Stimulated activated CD8-positive, alpha-beta memory T cell treated with anti-CD3 and anti-CD28 coated beads, Interleukin-7, amount 100 ng/mL, for 4 hours (primary cell): Measurements from ENCODE around the gene ICA1.

Experiments
- DNase-seq, 2 donors: peaks; one replicate each; pipeline ENCODE4 v3.0.0-alpha.2; 2020; ENCODE audit warnings: low read depth in 2 of 2

The ICA1 gene

DNA sequence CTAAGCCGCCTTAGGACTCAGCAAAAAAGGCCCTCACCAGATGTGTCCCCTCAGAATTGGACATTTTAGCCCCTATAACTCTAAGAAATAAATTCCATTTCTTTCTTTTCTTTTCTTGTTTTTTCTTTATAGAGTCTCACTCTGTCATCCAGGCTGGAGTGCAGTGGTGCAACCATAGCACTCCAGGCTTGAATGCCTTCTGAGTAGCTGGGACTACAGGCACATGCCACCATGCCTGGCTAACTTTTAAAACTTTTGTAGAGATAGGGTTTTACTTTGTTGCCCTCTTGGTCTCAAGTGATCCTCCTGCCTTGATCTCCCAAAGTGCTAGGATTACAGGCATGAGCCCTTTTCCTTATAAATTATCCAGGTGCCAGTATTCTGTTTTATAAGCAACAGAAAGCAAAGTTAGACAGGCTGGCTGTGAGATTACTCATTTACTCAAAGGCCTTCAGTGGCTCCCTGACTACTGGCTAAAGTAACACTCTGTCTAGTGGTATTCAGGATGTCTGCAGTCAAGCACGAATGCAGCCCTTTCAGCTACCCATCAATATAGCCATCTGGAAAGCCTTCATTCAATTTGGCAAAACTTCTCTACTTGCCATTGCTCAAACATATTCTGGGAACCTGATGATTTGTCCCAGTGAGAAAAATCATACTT is 128.6 kb downstream of the ICA1 start:
- DNase-seq, result no peak

DNA sequence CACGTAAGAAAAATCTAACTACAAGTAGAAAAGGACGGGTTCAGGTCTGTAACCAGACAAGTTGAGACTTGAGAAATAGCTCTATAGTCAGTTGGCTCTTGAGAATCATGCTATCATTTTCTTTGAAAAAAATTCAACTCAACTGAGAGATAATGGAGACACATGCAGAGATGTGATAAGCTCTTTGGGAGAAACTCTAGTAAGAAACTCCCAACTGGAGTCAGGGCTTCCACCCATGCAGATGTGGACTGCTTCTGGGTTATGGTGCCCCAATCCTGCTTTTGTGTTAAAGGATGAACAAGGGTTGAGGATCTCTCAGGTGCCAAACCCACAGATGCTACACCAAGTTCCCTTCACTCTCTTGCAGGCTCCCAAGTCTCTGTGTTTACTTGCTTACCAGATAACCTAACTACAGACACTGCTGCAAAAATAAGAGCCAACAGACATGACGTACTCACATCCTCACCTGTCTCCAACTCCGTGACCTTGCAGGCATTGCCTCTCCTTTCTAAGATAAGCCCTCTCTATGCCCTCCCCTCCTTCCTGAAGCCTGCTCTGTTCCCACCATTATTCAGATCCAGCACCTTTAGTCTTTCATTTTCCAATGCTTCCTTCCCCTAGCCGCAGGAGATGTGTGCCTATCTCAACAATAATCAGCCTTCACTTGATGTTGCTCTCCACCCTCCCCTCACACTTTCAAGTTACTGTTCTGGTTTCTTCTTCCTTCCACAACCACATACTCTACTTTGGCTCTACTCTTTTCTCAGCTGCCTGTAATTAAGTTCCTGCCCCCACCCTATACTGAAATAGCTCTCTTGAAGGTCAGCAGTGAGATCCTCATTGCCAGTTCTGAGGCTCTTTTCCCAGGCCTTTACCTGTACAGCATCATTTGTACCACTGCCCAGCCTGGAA is 130.0 kb downstream of the ICA1 start:
- no peak for DNase-seq

DNA sequence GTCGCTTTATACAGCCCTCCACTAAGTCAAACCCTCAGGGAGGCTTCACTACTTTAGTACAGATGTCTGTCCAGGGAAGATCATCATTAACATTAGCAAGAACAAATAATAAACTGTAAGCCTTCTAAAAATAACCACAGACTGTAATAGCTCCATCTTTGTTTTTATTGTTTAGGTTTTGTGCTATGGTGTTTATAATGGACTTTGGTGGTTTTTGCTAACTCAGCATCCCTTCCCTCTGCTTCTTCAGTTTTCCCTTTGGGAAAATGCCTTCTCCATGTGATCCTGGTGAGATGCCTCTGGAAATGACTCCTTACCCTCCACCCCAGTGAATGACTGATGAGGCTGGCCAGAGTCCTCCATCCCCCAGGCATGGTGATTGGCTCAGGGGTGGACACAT is 131.3 kb downstream of the ICA1 start:
- DNase-seq, result no peak

DNA sequence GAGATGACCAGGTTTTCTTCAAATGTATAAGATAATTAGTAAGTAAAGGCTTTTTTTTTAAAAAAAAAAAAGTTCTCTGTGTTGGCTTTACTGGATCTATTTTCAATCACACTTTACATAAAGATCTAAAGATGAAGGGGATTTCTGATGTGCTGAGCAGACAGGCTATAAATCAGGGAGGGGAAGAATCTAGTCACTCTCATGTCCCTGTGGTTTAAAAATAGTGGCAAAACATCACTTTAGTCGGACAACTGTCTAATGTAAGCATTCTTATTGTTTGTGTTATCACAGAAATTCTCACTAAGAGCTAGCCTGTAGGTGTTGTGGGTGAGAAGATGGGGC is 132.7 kb downstream of the ICA1 start:
- no peak for DNase-seq

DNA sequence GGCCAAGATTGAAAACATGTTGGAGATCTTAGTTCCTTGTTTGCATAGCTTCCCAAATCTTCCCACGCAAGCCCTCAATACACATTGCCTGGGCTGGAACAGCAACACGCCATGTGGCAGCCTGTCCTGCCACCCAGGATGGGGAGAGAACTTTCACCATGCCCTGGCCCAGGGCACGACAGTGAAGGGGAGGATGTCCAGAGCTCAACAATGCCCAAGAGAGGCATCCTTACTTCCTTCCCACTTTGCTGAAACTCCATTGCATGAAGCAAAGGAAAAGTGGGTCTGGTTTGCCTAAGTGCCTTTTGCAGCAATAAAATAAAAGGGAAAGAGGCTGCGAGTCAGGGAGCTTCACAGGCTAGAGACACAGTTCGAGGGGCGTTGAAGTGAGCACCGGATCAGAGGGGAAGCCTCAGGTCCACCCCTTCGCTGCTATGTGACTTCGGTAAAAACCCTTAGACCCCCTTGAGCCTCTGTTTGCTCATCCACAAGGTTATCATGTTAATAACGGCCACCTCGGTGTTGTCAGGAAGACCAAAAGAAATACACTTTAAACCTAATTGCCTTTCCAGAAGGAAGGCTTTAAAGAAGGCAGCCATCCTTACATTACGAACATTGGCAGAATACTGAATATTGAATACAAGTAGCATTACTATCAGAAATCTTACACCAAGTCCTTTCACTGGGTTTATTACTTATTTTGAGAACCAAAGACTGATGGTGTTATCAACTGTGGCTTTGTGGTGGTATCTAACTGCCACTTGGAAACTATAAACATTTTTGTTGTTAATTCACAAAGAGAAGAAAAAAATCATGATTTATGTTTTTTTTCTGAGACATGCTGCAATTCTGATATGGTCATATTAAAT is 133.3 kb downstream of the ICA1 start:
- DNase-seq, result no peak

DNA sequence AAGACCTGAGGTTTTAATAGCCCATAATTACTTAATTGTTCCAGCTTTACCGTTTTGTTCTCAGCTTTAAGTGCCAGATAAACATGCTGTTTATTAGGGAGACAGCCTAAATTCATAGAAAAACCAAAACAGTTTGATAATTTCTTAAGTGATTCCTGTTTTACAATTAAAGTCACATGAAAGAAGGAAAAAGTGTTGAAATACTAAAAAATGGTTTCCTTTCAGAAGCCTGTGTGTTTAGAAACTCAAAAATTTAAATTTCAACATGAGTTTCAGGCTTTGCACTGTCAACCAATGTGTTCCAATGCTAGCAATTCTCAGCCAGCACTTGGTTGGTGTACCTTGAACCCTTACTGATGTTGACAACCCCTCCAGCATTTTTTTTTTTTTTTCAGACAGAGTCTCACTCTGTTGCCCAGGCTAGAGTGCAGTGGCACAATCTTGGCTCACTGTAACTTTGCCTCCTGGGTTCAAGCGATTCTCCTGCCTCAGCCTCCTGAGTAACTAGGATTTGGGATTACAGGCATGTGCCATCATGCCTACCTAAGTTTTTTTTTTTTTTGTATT is 135.3 kb downstream of the ICA1 start:
- DNase-seq, result no peak

DNA sequence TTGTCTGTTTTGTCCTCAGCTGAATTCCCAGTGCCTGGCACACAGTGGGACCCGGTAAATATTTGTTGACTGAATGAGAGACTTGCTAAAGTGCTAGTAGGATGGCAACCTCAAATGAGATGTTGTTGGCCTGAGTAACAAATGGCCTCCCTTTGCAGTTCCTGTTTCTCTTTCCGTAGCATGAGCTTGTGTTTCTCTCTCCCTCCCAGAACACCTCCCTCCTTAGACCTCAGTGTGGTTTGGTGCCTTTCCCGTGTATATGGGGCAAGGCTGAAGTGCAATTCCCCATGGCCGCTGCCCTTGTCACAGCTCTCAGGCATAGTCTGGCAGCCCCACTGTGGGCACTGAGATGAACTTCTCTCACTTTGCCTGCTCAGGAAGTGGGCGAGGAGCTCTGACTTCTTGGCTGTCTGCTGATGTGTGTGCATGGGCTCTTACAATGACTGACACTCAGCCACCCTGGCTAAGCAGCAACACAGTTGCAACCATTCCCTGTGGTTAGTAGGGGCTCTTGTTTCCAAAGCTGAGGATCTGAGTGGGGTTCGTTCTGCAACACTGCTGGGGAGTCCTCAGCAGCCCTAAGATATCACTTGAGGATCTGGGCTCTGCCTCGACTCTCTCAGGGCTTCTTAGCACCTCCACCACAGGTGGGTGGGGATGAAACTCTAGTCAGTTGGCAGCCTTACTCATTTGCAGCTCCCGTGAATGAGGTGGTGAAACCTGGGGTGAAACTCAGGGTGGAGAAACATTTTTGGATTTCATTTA is 136.1 kb downstream of the ICA1 start:
- DNase-seq, result peak; percentile 59 to 68

DNA sequence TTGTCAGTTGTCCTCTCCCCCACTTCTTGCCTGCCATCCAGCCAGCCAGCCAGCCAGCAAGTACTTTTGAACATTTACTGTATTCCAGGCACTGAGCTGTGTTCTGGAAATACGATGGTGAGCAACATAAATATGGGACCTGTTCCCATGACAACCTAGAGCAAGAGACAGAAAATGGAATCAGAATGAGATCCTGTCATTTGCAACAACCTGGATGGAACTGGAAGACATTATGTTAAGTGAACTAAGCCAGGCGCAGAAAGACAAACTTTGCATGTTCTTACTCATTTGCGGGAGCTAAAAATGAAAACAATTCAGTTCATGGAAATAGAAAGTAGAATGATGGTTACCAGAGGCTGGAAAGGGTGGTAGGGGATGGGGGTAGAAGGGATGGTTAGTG is 140.7 kb downstream of the ICA1 start:
- DNase-seq, result no peak

DNA sequence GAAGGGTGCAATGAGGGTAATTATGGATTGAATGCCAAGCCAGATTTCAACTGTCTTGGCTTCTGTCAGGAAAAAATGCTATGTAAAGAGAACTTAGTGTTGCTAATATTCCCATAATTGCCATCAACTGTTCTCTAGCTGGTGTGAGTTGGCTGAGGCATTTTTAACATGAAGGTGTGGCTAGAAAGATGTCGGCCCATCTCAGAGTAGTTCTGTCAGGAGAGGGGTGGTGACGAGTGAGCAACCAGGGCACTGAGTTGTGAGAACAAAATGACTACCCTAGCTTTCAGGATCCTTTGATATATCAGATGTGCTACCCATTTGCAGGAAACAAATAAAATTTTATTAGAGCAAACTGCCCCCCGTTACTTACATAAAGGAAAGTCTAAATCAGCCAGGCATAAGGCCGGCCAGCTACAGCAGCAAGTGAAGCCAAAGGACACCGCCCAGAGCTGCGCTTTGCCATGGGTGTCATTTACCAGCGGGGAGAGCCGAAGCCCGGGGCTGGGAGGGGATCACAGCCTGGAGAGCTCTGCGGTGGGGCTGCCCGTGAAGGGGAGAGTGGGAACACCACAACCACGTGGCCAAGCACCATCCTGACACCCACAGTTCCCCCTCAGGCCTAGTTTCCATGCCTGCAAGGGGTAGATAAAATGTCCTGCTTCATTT is 141.4 kb downstream of the ICA1 start:
- no peak for DNase-seq

DNA sequence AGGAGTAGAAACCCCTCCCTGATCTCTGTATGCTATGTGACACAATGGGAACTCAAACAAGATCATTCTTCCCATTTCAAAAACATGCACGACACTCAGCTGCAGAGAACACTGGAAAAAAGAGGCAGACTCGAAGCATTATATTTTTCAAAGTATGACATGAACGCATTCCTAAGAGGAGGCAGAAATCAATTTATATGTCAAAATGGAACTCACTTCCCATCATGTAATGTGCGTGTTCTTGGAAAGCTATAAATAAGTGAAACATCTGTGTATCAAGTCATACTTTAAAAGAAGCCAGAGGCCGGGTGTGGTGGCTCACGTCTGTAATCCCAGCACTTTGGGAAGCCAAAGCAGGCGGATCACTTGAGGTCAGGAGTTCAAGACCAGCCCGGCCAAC is 142.7 kb downstream of the ICA1 start:
- DNase-seq, result no peak

DNA sequence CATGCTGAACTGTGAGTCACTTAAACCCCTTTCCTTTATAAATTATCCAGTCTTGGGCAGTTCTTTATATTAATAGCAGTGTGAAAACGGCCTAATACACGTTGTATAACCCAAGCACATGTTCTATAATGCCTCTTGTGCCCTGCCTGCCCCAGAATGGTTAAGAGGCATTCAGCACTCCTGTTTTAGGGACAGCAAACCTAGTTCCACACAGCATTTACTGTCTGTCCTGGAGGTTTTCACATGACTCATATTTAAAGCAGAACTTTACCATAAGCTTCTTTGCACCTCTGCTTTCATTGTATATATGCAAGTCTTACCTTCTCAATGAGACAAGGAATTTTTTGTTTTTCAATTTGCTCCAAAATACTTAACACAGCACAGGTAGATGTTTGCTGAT is 144.8 kb downstream of the ICA1 start:
- DNase-seq, result no peak

DNA sequence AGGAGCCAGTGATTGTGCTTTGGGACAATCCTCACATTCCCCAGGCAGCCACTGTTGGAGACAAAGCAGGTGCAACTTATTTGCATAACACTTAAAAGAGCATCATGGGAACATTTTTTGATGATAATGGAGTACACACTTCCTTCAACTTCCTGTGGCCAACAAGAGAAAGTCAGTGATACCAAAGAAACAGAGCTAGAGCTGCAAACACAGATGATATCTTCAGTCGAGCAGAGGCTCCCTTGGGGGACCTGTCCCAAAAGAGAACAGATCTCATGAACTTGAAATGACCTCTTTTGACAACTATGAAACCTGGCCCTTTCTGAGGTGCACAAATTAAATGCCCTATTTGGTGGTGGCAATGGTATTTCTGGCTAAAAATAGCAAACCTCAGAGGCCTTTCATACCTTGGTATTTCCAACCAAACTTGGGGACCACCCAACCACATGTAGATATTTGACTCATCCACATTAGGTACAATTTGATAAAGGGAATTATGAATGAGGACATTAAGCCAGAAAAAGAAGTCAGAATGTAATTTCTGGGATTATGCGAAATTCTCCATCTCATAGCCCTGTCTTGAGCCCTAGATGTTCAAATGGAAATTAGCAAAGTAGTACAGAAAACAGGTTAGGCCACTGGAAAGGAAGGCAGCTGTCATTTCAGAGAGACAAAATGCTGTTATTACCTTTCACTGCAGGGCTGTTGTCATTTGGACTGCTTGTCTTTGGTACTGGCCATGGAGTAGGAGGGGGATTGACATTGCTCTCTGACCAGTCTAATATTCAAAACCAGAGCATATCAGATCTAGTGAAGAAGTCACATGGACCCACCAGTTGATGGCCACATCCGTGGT is 146.2 kb downstream of the ICA1 start:
- no peak for DNase-seq

DNA sequence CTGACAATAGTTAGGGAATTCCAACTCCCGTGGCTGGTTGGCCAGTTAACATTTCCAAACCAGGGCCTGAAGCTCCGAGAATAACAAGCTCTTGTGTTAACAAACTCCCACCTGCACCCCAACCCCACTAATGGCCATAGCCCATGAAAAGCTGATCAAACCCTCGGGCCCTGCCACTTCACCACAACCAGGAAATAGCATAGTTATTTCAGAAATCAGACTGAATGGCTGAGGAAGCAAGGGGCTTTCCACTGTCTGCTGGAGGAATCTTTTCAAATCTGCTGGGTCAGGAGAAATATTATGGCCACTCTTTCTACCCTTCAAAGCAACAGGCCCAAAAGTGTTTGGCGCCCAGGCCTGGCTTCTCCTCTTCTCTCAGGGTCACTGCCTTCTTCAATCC is 147.8 kb downstream of the ICA1 start:
- no peak for DNase-seq

DNA sequence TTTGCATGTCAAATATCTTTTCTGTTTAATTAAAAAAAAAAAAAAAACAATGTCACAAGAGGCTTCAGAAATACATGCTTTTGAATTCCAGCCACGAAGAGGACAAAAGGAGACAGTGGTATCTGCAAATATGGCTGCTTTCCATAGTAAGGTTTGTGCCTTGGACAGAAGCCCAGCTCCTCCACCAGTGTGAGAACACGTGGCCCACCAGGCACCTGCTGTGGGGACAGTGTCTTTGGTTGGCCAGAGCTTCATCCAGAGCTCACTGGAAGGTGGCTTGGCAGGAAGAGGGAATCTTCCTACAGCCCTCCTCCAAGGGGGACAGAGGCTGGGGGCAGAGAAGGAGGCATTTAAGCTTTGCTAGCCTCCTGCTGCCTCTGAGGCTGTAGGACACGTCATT is 148.8 kb downstream of the ICA1 start:
- no peak for DNase-seq

DNA sequence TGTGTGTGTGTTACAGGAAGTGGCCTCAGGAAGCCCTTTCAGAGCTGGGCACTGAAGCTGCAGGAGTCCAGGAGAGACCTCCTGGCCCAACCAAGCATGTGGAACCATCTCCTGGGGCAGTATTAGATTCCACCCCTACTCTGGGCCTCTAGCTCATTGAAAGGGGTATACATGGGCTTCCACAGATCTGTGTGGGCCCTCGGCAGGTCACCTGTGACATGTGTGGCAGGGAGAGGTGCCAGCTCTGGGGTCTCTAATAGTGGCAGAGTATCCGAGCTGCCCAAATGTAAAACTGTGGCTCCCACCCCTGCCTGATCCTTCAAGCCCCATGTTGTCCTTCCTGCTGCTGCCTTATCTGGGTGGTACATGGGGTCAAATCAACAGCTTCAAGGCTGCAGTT is 149.3 kb downstream of the ICA1 start:
- DNase-seq, result no peak

DNA sequence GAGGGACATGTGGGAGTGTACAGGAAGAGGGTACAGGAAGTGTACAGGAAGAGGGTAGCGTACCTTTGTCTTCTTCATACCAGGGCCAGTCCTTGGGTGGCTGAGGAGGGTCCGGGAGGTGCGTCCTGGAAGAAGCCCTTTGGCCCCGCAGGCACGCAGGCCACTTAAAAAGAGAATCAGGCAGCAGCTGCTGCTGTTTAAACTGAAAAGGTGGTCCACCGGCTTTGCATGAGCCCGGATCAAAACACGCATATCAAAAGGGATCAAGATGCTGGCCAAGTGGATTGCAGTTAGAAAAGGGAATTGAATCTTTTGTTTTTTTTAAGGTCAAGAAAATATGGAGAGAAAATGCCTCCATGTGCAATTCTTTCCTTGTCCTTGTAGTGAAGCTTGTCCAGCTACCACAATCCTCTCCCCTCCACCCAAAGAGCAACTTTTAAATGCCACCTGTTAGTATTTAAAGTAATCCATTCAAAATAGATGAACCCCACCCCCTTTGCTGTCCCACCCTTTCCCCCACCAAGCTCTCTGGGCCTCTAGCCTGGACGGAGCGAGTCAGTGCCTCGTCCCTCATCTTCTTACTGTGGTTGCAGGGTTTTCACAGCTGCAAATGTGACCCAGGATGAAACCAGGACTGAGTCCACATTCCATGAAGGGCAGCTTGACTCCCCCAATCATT is 150.5 kb downstream of the ICA1 start:
- no peak for DNase-seq

DNA sequence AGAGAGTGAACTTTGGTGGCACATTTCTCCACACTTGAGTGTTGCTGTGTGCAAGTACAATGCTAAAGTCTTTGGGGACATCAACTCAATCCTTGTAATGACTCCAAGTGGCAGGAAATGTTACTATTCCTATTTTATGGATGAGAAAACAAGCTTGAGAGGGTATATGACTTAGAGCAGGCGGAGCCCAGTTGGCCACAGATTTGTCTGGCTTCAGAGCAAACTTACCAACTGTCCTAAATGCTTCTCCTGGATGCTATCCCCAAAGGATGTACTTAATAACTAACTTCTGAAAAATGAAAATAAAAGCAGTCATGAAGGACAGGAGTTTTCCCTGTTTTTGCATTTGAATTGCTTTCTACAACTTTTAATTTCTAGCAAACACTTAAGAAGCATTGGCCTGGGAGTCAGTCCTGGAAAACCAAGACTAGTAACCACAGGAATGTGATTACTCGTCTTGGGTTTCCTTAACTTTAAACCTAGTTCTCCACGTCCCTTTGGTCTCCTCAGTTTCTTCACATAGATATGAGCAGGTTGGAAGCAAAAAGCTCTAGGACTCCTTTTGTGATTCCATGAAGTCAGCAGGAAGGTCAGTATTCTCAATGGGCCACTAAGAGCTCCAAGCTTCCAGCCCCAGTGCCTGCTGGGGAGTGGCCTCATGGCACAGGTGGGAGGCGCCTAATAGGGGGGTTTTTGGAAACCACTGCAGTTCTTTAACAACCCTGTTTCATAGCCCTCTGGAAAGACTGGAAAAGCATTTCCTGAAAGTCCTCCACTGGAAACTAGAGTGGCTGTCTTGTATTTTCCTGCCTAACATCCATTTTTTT is 152.6 kb downstream of the ICA1 start:
- DNase-seq, result no peak

DNA sequence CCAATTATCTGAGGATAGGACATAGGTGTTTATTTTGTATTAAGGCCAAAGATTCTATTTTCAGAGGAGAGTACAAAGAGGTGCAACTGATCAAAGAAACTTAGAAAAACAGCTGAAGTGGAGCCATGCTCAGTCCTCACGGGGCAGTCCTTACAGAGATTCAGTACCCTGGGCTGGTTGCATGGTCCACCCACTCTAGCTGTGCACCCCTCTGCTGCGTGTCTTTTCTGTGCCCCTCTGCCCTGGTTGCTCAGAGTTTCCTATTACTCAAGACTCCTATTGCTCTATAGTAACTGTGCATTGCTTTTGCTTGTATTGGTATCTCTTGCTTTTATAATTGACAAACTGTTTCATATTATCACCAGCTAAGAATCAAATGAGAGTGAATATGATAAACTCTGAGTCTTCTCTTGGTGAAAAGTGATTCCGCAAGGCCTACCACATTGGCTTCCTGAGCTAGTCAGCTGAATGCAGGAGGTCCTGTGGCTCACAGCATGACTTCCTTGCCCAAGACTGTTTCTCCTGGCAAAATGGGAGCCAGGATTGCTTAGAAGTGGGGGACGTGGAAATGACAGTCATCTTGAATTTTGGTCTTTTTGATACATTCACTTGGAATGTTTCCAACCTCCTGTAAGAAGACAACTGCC is 156.4 kb downstream of the ICA1 start:
- no peak for DNase-seq
